LoVo (cell line): ENCODE results near the gene USP17L13.
"Not testable (repeated sequence)": the region's sequence is repeated elsewhere in the genome, so short reads cannot be mapped to it uniquely, and the experiment has no call there.

Experiments used
- DNase-seq: peaks from one replicate; pipeline ENCODE4 v3.0.0-alpha.2; 2016; ENCODE audit warnings: low spot score

Gene USP17L13, protein sequence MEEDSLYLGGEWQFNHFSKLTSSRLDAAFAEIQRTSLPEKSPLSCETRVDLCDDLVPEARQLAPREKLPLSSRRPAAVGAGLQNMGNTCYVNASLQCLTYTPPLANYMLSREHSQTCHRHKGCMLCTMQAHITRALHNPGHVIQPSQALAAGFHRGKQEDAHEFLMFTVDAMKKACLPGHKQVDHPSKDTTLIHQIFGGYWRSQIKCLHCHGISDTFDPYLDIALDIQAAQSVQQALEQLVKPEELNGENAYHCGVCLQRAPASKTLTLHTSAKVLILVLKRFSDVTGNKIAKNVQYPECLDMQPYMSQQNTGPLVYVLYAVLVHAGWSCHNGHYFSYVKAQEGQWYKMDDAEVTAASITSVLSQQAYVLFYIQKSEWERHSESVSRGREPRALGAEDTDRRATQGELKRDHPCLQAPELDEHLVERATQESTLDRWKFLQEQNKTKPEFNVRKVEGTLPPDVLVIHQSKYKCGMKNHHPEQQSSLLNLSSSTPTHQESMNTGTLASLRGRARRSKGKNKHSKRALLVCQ

DNA sequence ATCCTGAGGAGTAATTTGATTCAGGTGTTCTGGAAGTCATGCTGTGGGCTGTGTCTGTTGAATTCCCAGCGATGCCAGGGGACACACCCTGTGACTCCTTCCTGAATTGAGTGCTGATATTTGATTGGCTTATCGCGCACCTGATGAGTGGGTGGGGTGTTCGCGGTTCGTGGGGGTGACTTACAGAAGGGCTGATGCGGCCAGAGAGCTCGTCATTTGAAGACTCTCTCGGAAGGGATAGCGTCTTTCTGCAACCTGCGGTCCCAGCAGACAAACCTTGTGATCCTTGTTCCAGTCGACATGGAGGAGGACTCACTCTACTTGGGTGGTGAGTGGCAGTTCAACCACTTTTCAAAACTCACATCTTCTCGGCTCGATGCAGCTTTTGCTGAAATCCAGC is at the start of gene USP17L13:
TSS of gene USP17L13 (plus strand) at position 301 of the 400 bp plus-strand sequence. CDS start at position 301, 0 bp downstream.
- not testable (repeated sequence) for DNase-seq

DNA sequence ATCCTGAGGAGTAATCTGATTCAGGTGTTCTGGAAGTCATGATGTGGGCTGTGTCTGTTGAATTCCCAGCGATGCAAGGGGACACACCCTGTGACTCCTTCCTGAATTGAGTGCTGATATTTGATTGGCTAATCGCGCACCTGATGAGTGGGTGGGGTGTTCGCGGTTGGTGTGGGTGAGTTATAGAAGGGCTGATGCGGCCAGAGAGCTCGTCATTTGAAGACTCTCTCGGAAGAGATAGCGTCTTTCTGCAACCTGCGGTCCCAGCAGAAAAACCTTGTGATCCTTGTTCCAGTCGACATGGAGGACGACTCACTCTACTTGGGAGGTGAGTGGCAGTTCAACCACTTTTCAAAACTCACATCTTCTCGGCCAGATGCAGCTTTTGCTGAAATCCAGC is 14.3 kb upstream of the USP17L13 start, which contains the start of gene USP17L10:
TSS of gene USP17L10 (plus strand) at position 301 of the 400 bp plus-strand sequence. CDS start at position 301, 0 bp downstream.
- not testable (repeated sequence) for DNase-seq

DNA sequence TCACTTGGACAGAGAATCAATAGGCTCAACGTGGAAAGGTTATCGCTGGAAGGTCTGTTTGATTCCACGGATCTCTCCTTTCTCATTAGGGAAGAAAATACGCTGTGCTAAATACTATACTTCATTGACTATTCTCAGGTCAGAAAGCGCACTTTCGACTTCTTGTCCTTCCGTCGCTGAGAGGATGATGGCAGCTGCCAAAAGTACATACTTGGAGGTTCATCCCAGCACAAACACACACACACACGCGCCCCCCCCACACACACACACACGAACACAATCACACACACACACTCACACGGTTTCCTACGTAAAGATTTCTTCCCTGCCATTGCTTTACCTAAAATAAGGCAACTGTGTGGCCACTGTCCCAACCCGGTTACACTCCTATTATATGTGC is 10.0 kb upstream of the USP17L13 start:
- not testable (repeated sequence) for DNase-seq

DNA sequence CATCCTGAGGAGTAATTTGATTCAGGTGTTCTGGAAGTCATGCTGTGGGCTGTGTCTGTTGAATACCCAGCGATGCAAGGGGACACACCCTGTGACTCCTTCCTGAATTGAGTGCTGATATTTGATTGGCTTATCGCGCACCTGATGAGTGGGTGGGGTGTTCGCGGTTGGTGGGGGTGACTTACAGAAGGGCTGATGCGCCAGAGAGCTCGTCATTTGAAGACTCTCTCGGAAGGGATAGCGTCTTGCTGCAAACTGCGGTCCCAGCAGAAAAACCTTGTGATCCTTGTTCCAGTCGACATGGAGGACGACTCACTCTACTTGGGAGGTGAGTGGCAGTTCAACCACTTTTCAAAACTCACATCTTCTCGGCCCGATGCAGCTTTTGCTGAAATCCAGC is 9.6 kb upstream of the USP17L13 start, which contains the start of gene USP17L11:
TSS of gene USP17L11 (plus strand) at position 301 of the 400 bp plus-strand sequence. CDS start at position 301, 0 bp downstream.
- DNase-seq: not testable (repeated sequence)

DNA sequence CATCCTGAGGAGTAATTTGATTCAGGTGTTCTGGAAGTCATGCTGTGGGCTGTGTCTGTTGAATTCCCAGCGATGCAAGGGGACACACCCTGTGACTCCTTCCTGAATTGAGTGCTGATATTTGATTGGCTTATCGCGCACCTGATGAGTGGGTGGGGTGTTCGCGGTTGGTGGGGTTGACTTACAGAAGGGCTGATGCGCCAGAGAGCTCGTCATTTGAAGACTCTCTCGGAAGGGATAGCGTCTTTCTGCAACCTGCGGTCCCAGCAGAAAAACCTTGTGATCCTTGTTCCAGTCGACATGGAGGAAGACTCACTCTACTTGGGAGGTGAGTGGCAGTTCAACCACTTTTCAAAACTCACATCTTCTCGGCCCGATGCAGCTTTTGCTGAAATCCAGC is 4.8 kb upstream of the USP17L13 start, which contains the start of gene USP17L12:
TSS of gene USP17L12 (plus strand) at position 301 of the 400 bp plus-strand sequence. CDS start at position 301, 0 bp downstream.
- not testable (repeated sequence) for DNase-seq

DNA sequence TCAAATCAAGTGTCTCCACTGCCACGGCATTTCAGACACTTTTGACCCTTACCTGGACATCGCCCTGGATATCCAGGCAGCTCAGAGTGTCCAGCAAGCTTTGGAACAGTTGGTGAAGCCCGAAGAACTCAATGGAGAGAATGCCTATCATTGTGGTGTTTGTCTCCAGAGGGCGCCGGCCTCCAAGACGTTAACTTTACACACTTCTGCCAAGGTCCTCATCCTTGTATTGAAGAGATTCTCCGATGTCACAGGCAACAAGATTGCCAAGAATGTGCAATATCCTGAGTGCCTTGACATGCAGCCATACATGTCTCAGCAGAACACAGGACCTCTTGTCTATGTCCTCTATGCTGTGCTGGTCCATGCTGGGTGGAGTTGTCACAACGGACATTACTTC is 5.6 kb downstream of the USP17L13 start:
- not testable (repeated sequence) for DNase-seq

DNA sequence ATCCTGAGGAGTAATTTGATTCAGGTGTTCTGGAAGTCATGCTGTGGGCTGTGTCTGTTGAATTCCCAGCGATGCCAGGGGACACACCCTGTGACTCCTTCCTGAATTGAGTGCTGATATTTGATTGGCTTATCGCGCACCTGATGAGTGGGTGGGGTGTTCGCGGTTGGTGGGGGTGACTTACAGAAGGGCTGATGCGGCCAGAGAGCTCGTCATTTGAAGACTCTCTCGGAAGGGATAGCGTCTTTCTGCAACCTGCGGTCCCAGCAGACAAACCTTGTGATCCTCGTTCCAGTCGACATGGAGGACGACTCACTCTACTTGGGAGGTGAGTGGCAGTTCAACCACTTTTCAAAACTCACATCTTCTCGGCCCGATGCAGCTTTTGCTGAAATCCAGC is 9.4 kb downstream of the USP17L13 start, which contains the start of gene USP17L15:
TSS of gene USP17L15 (plus strand) at position 301 of the 400 bp plus-strand sequence. CDS start at position 301, 0 bp downstream.
- not testable (repeated sequence) for DNase-seq

DNA sequence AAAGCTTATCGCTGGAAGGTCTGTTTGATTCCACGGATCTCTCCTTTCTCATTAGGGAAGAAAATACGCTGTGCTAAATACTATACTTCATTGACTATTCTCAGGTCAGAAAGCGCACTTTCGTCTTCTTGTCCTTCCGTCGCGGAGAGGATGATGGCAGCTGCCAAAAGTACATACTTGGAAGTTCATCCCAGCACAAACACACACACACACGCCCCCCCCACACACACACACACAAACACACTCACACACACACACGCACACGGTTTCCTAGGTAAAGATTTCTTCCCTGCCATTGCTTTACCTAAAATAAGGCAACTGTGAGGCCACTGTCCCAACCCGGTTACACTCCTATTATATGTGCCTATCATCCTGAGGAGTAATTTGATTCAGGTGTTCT is 13.8 kb downstream of the USP17L13 start:
- not testable (repeated sequence) for DNase-seq

DNA sequence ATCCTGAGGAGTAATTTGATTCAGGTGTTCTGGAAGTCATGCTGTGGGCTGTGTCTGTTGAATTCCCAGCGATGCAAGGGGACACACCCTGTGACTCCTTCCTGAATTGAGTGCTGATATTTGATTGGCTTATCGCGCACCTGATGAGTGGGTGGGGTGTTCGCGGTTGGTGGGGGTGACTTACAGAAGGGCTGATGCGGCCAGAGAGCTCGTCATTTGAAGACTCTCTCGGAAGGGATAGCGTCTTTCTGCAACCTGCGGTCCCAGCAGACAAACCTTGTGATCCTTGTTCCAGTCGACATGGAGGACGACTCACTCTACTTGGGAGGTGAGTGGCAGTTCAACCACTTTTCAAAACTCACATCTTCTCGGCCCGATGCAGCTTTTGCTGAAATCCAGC is 18.9 kb downstream of the USP17L13 start, which contains the start of gene USP17L17:
TSS of gene USP17L17 (plus strand) at position 301 of the 400 bp plus-strand sequence. CDS start at position 301, 0 bp downstream.
- DNase-seq: not testable (repeated sequence)

DNA sequence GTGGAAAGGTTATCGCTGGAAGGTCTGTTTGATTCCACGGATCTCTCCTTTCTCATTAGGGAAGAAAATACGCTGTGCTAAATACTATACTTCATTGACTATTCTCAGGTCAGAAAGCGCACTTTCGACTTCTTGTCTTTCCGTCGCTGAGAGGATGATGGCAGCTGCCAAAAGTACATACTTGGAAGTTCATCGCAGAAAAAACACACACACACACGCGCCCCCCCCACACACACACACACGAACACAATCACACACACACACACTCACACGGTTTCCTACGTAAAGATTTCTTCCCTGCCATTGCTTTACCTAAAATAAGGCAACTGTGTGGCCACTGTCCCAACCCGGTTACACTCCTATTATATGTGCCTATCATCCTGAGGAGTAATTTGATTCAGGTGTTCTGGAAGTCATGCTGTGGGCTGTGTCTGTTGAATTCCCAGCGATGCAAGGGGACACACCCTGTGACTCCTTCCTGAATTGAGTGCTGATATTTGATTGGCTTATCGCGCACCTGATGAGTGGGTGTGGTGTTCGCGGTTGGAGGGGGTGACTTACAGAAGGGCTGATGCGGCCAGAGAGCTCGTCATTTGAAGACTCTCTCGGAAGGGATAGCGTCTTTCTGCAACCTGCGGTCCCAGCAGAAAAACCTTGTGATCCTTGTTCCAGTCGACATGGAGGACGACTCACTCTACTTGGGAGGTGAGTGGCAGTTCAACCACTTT is 23.4 kb downstream of the USP17L13 start, which contains the start of gene USP17L18:
TSS of gene USP17L18 (plus strand) at position 678 of the 728 bp plus-strand sequence. CDS start at position 678, 0 bp downstream.
- DNase-seq: not testable (repeated sequence)

DNA sequence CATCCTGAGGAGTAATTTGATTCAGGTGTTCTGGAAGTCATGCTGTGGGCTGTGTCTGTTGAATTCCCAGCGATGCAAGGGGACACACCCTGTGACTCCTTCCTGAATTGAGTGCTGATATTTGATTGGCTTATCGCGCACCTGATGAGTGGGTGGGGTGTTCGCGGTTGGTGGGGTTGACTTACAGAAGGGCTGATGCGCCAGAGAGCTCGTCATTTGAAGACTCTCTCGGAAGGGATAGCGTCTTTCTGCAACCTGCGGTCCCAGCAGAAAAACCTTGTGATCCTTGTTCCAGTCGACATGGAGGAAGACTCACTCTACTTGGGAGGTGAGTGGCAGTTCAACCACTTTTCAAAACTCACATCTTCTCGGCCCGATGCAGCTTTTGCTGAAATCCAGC is 28.4 kb downstream of the USP17L13 start, which contains the start of gene USP17L19:
TSS of gene USP17L19 (plus strand) at position 301 of the 400 bp plus-strand sequence. CDS start at position 301, 0 bp downstream.
- DNase-seq: not testable (repeated sequence)

DNA sequence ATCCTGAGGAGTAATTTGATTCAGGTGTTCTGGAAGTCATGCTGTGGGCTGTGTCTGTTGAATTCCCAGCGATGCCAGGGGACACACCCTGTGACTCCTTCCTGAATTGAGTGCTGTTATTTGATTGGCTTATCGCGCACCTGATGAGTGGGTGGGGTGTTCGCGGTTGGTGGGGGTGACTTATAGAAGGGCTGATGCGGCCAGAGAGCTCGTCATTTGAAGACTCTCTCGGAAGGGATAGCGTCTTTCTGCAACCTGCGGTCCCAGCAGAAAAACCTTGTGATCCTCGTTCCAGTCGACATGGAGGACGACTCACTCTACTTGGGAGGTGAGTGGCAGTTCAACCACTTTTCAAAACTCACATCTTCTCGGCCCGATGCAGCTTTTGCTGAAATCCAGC is 33.1 kb downstream of the USP17L13 start, which contains the start of gene USP17L20:
TSS of gene USP17L20 (plus strand) at position 301 of the 400 bp plus-strand sequence. CDS start at position 301, 0 bp downstream.
- DNase-seq: not testable (repeated sequence)

DNA sequence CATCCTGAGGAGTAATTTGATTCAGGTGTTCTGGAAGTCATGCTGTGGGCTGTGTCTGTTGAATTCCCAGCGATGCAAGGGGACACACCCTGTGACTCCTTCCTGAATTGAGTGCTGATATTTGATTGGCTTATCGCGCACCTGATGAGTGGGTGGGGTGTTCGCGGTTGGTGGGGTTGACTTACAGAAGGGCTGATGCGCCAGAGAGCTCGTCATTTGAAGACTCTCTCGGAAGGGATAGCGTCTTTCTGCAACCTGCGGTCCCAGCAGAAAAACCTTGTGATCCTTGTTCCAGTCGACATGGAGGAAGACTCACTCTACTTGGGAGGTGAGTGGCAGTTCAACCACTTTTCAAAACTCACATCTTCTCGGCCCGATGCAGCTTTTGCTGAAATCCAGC is 37.9 kb downstream of the USP17L13 start, which contains the start of gene USP17L21:
TSS of gene USP17L21 (plus strand) at position 301 of the 400 bp plus-strand sequence. CDS start at position 301, 0 bp downstream.
- DNase-seq: not testable (repeated sequence)

DNA sequence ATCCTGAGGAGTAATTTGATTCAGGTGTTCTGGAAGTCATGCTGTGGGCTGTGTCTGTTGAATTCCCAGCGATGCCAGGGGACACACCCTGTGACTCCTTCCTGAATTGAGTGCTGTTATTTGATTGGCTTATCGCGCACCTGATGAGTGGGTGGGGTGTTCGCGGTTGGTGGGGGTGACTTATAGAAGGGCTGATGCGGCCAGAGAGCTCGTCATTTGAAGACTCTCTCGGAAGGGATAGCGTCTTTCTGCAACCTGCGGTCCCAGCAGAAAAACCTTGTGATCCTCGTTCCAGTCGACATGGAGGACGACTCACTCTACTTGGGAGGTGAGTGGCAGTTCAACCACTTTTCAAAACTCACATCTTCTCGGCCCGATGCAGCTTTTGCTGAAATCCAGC is 42.6 kb downstream of the USP17L13 start, which contains the start of gene USP17L22:
TSS of gene USP17L22 (plus strand) at position 301 of the 400 bp plus-strand sequence. CDS start at position 301, 0 bp downstream.
- DNase-seq: not testable (repeated sequence)

DNA sequence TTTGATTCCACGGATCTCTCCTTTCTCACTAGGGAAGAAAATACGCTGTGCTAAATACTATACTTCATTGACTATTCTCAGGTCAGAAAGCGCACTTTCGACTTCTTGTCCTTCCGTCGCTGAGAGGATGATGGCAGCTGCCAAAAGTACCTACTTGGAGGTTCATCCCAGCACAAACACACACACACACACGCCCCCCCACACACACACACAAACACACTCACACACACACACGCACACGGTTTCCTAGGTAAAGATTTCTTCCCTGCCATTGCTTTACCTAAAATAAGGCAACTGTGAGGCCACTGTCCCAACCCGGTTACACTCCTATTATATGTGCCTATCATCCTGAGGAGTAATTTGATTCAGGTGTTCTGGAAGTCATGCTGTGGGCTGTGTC is 47.0 kb downstream of the USP17L13 start:
- DNase-seq: not testable (repeated sequence)
